ENCODE data around the gene ZBTB44. TPM values are rescaled to one million over a fixed set of nuclear protein-coding genes. Genes with fewer than 3 reads are reported as not detected.
"Not testable (repeated sequence)": the region's sequence is repeated elsewhere in the genome, so short reads cannot be mapped to it uniquely, and the experiment has no call there.

The ZBTB44 gene
- total RNA-seq, 1 experiment from 2014 or later = 32.5 TPM

- H3K9me2 ChIP-seq (ENCODE audit: insufficient read depth) = no peaks in the 10 kb centered on the region
Measured at GRCh38 chr11:130282111-130282510, 32.6 kb downstream of the ZBTB44 start.

GRCh38 chr11:130281341-130281740 is 33.4 kb downstream of the ZBTB44 start:
- H3K27ac ChIP-seq (ENCODE audit: low read depth, low read length); H4K20me1 ChIP-seq (ENCODE audit: insufficient read depth); DNase-seq (ENCODE audit: low read depth, low spot score); CTCF ChIA-PET; POLR2A ChIA-PET; H3K4me1 ChIP-seq (ENCODE audit: control insufficient read depth in 1 of 2, insufficient read depth in 2 of 2, low read length in 2 of 2); H3K9ac ChIP-seq (ENCODE audit: low read length); H3K27me3 ChIP-seq (ENCODE audit: insufficient read depth, low read length); ATAC-seq; BruUV-seq (replicated peaks); H3K9me2 ChIP-seq (ENCODE audit: insufficient read depth); intact Hi-C loops (cut with micrococcal nuclease); RAD21 ChIA-PET (ENCODE audit: low non-redundant PET in 1 of 2, low total read pairs in 2 of 2, uncharacterized antibody in 2 of 2, unreplicated experiment in 2 of 2); H3K79me2 ChIP-seq (ENCODE audit: insufficient read depth, low read length); H3K36me3 ChIP-seq (ENCODE audit: control insufficient read depth in 1 of 2, insufficient read depth in 2 of 2, low read length in 2 of 2); H3K4me2 ChIP-seq (ENCODE audit: low read length); H3K9me3 ChIP-seq (ENCODE audit: control insufficient read depth in 1 of 2, insufficient read depth in 1 of 2, low read depth in 1 of 2, low read length in 2 of 2); H2AFZ ChIP-seq (ENCODE audit: low read depth, low read length, poor library complexity, severe bottlenecking); H3K4me3 ChIP-seq (replicated peaks in 1 of 2; ENCODE audit: low read depth in 1 of 2, low read length in 2 of 2): not testable (repeated sequence)

More at GRCh38 chr11:130282111-130282510, 32.6 kb downstream of the ZBTB44 start:
- RAD21 ChIA-PET (ENCODE audit: low non-redundant PET in 1 of 2, low total read pairs in 2 of 2, uncharacterized antibody in 2 of 2, unreplicated experiment in 2 of 2) = no interaction called here
- no peak overlapping the region for H3K4me2 ChIP-seq (ENCODE audit: low read length)
- H3K4me3 ChIP-seq (replicated peaks in 1 of 2; ENCODE audit: low read depth in 1 of 2, low read length in 2 of 2) = no peak overlapping the region
- POLR2A ChIA-PET = no interaction called here
- no peaks in the 10 kb centered on the region for H3K27me3 ChIP-seq (ENCODE audit: insufficient read depth, low read length)
- CTCF ChIA-PET = no interaction called here
- no peak for DNase-seq (ENCODE audit: low read depth, low spot score)
- intact Hi-C loops (cut with micrococcal nuclease) = no loop called here
- no peak overlapping the region for H2AFZ ChIP-seq (ENCODE audit: low read depth, low read length, poor library complexity, severe bottlenecking)
- no peak for TF ChIP-seq ZBTB33 (IDR thresholded peaks at IDR 0.05; ENCODE audit: extremely low read depth, insufficient replicate concordance, low read length)
- TF ChIP-seq RAD21 (IDR thresholded peaks at IDR 0.05; ENCODE audit: low read depth) = no peak
- no peak for TF ChIP-seq POLR2AphosphoS5 (IDR thresholded peaks at IDR 0.05; ENCODE audit: low read depth, low read length)
- TF ChIP-seq ZFX (IDR thresholded peaks at IDR 0.05) = no peak
- no peak for TF ChIP-seq SRF (IDR thresholded peaks at IDR 0.05; ENCODE audit: low read depth)
- H3K4me1 ChIP-seq (ENCODE audit: control insufficient read depth in 1 of 2, insufficient read depth in 2 of 2, low read length in 2 of 2) = no peaks in the 10 kb centered on the region
- no peaks in the 10 kb centered on the region for H3K9me3 ChIP-seq (ENCODE audit: control insufficient read depth in 1 of 2, insufficient read depth in 1 of 2, low read depth in 1 of 2, low read length in 2 of 2)
- no peak overlapping the region for H3K27ac ChIP-seq (ENCODE audit: low read depth, low read length)
- H3K36me3 ChIP-seq (ENCODE audit: control insufficient read depth in 1 of 2, insufficient read depth in 2 of 2, low read length in 2 of 2) = no peaks in the 10 kb centered on the region
- ATAC-seq = no peak
- peaks cover 3% of the 10 kb centered on the region; the same call in 1 of the 2 replicates for H3K79me2 ChIP-seq (ENCODE audit: insufficient read depth, low read length)
- BruUV-seq (replicated peaks) = no TSS peak
- H4K20me1 ChIP-seq (ENCODE audit: insufficient read depth) = no peaks in the 10 kb centered on the region; the same call in 1 of the 2 replicates
- H3K9ac ChIP-seq (ENCODE audit: low read length) = no peak overlapping the region
